ENCODE results near the gene NFATC1. TPM values are rescaled to one million over a fixed set of nuclear protein-coding genes. Genes with fewer than 3 reads are reported as not detected.

The NFATC1 gene
- total RNA-seq, 4 donors from 2014 or later, result 10.1 to 15.0 (median 12.7) TPM

- WGBS, 2 donors, result 91 to 94% methylated on average over 22 to 25 of the region's 25 CpGs
- no peak for DNase-seq
- Histone ChIP-seq H3K27ac (no peak overlapping the region), H3K27me3 (no peaks in the 10 kb centered on the region), H3K9me3 (no peaks in the 10 kb centered on the region), H3K36me3 (no peaks in the 10 kb centered on the region), H3K4me3 (replicated peaks in 1 of 3) (no peak overlapping the region), H3K4me1 (no peaks in the 10 kb centered on the region)
- intact Hi-C loops (cut with DNase I), result no loop called here
- TF ChIP-seq CTCF (IDR thresholded peaks at IDR 0.05) (no peak), POLR2A (IDR thresholded peaks at IDR 0.05) (no peak)
Measured at GRCh38 chr18:79553696-79554095, 158.0 kb downstream of the NFATC1 start.

GRCh38 chr18:79554321-79554720 is 158.6 kb downstream of the NFATC1 start:
- H3K36me3 ChIP-seq, result no peaks in the 10 kb centered on the region
- WGBS, 2 donors, result 94 to 97% methylated on average over 13 of the region's 13 CpGs
- H3K9me3 ChIP-seq, result no peaks in the 10 kb centered on the region
- DNase-seq, result no peak
- no peak overlapping the region for H3K4me3 ChIP-seq (replicated peaks in 1 of 3)
- H3K27me3 ChIP-seq, result no peaks in the 10 kb centered on the region
- TF ChIP-seq CTCF (IDR thresholded peaks at IDR 0.05) (no peak), POLR2A (IDR thresholded peaks at IDR 0.05) (no peak)
- intact Hi-C loops (cut with DNase I), result no loop called here
- H3K4me1 ChIP-seq, result no peaks in the 10 kb centered on the region
- H3K27ac ChIP-seq, result no peak overlapping the region

- intact Hi-C loops (cut with DNase I), result no loop called here
- DNase-seq, result no peak
- WGBS, 2 donors, result 86 to 88% methylated on average over 27 to 30 of the region's 30 CpGs
- TF ChIP-seq POLR2A (IDR thresholded peaks at IDR 0.05) (no peak), CTCF (IDR thresholded peaks at IDR 0.05) (no peak)
- Histone ChIP-seq H3K9me3 (no peaks in the 10 kb centered on the region), H3K27ac (no peak overlapping the region), H3K27me3 (no peaks in the 10 kb centered on the region), H3K4me1 (no peaks in the 10 kb centered on the region), H3K36me3 (no peaks in the 10 kb centered on the region), H3K4me3 (replicated peaks in 1 of 3) (no peak overlapping the region)
Measured at GRCh38 chr18:79554945-79555645, 159.4 kb downstream of the NFATC1 start.

GRCh38 chr18:79555885-79556284 is 160.2 kb downstream of the NFATC1 start:
- intact Hi-C loops (cut with DNase I), result no loop called here
- H3K4me1 ChIP-seq, result no peaks in the 10 kb centered on the region
- WGBS, 2 donors, result 92 to 95% methylated on average over 18 to 19 of the region's 19 CpGs
- TF ChIP-seq POLR2A (IDR thresholded peaks at IDR 0.05) (no peak), CTCF (IDR thresholded peaks at IDR 0.05) (no peak)
- no peak overlapping the region for H3K27ac ChIP-seq
- no peaks in the 10 kb centered on the region for H3K36me3 ChIP-seq
- DNase-seq, result no peak
- no peaks in the 10 kb centered on the region for H3K27me3 ChIP-seq
- no peak overlapping the region for H3K4me3 ChIP-seq (replicated peaks in 1 of 3)
- no peaks in the 10 kb centered on the region for H3K9me3 ChIP-seq

DNA sequence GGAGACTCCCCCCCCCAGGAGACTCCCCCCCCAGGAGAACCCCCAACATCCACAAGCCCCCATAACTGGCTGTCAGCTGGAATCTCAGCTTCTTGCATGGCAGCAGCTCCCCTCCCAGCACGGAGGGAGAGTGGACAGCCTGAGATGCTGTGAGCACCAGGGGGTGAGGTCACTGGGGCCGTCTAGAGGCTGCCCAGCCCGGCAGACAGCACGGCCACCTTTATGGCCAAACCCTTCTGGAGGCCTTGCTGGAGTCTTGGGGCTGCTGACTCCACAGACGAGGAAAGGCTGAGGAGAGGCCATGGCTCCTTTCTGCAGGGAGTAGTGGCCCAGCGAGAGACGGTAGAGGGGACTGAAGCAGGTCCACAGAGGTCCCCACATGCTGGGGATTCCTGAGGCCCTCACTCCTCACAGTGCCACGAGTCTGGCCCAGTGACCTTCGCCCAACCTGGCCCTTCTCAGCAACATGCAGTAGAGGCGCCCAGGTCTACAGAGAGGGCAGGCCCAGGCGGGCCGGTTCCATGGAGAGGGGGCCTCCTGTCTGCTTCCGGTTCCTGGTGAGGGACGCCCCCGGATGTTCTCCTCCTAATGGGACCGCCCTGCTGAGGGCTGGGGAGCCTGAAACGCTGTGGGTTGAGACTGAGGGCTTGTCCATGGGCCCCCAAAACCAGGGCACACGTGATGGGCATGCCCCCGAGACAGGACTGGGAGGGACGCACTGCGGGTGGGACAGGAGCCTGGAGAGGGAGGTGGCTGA is 161.3 kb downstream of the NFATC1 start:
- 81 to 92% methylated on average over 13 to 16 of the region's 21 CpGs for WGBS, 2 donors
- no peaks in the 10 kb centered on the region for H3K9me3 ChIP-seq
- TF ChIP-seq CTCF (IDR thresholded peaks at IDR 0.05) (no peak), POLR2A (IDR thresholded peaks at IDR 0.05) (no peak)
- no peaks in the 10 kb centered on the region for H3K4me1 ChIP-seq
- H3K27me3 ChIP-seq, result no peaks in the 10 kb centered on the region
- DNase-seq, result no peak
- H3K4me3 ChIP-seq (replicated peaks in 1 of 3), result no peak overlapping the region
- intact Hi-C loops (cut with DNase I), result no loop called here
- no peaks in the 10 kb centered on the region for H3K36me3 ChIP-seq
- H3K27ac ChIP-seq, result no peak overlapping the region

Data from thyroid gland (tissue), 4 donors.